K562 (cell line): ENCODE measurements around the gene CACNA1A.

Source experiments
- BHLHE40 ChIP-seq: IDR thresholded peaks from 2 replicates; pipeline ENCODE4 v1.6.1; 2011; ENCODE audit warnings: low read length, improper control_type of control experiment
- CHD1 ChIP-seq: fragments of 200-600 bp; sonication (generic); IDR thresholded peaks from one replicate; pipeline ENCODE4 v1.6.1; 2012; ENCODE audit warnings: mild to moderate bottlenecking, moderate library complexity, low read length, inconsistent platforms
- CTCF ChIP-seq, 3 experiments: IDR thresholded peaks in 2 of 3; conservative IDR thresholded peaks in 1 of 3; 2 replicates each; pipeline ENCODE4 v1.5.1; 2011 to 2012; ENCODE audit warnings: low read length in 3 of 3, mild to moderate bottlenecking in 3 of 3, control low read depth in 2 of 3, improper control_type of control experiment in 1 of 3, inconsistent platforms in 1 of 3, low read depth in 1 of 3, mixed read lengths in 1 of 3, moderate library complexity in 1 of 3; ENCODE audit not compliant: insufficient read depth in 2 of 3
- EP300 ChIP-seq: IDR thresholded peaks from 2 replicates; pipeline ENCODE4 v1.6.1; 2012; ENCODE audit warnings: low read length, improper control_type of control experiment
- MAX ChIP-seq: sonication (generic); formaldehyde crosslinking; IDR thresholded peaks from 2 replicates; pipeline ENCODE4 v1.9.0; 2022; ENCODE audit warnings: mild to moderate bottlenecking, missing genetic modification reagents
- PRPF4 ChIP-seq: fragments of 200-400 bp; formaldehyde crosslinking; IDR thresholded peaks from one replicate; pipeline ENCODE4 v1.6.1; 2017; ENCODE audit warnings: low read length, low read depth, mild to moderate bottlenecking; ENCODE audit not compliant: insufficient read depth, poor library complexity, severe bottlenecking
- SP2 ChIP-seq: IDR thresholded peaks from 2 replicates; pipeline ENCODE4 v1.6.1; 2011; ENCODE audit warnings: mild to moderate bottlenecking, low read depth, low read length, moderate library complexity; ENCODE audit not compliant: poor library complexity, severe bottlenecking; ENCODE audit errors: extremely low read depth
- TBP ChIP-seq: optimal IDR thresholded peaks from 2 replicates; pipeline ENCODE3; 2011; ENCODE audit warnings: low read depth, low read length, improper control_type of control experiment
- TCF7L2 ChIP-seq: fragments of 150-350 bp; IDR thresholded peaks from 2 replicates; pipeline ENCODE4 v1.6.1; 2016; ENCODE audit warnings: low read depth, mild to moderate bottlenecking, low read length, moderate library complexity
- ZNF274 ChIP-seq: IDR thresholded peaks from 2 replicates; pipeline ENCODE4 v1.6.1; 2011; ENCODE audit warnings: low read depth, mild to moderate bottlenecking, low read length, moderate library complexity, borderline replicate concordance
- ZNF408 ChIP-seq: fragments of 250-450 bp; sonication (Bioruptor Pico); IDR thresholded peaks from 2 replicates; pipeline ENCODE4 v1.4.0; 2020; ENCODE audit warnings: low read depth, mild to moderate bottlenecking, moderate library complexity

- TF ChIP-seq CTCF (IDR thresholded peaks at IDR 0.05 in 2 of 3, conservative IDR thresholded peaks at IDR 0.05 in 1 of 3; ENCODE audit: insufficient read depth in 2 of 3, low read depth in 1 of 3, low read length in 3 of 3) = no peak
- no peak for TF ChIP-seq EP300
- TF ChIP-seq ZNF274 = no peak
- TF ChIP-seq ZNF408 (CRISPR knock-in tag) = no peak
- TF ChIP-seq CHD1 = no peak
- TF ChIP-seq MAX (CRISPR knock-in tag) = no peak
- no peak for TF ChIP-seq BHLHE40
- no peak for TF ChIP-seq TCF7L2
- no peak for TF ChIP-seq PRPF4
- TF ChIP-seq TBP = no peak
- no peak for TF ChIP-seq SP2
Observed at GRCh38 chr19:13315495-13315894, 190.8 kb downstream of the CACNA1A start.
